Measurements from ENCODE around the gene PPP1R14C. TPM values are rescaled to one million over a fixed set of nuclear protein-coding genes. Genes with fewer than 3 reads are reported as not detected.

PPP1R14C gene

GRCh38 chr6:150298676-150299075 is 155.8 kb downstream of the PPP1R14C start:
- Histone ChIP-seq H4K8ac (ENCODE audit: low read length) (no peak overlapping the region), H2AFZ (ENCODE audit: low read depth, low read length) (no peak overlapping the region), H3K9me3 (ENCODE audit: control insufficient read depth, low read length) (peaks cover 10% of the 10 kb centered on the region), H3K23ac (ENCODE audit: low read length in 2 of 2) (no peak overlapping the region), H2BK12ac (ENCODE audit: low read length in 2 of 2) (no peak overlapping the region), H3K14ac (ENCODE audit: low read length in 2 of 2) (no peak overlapping the region), H2BK5ac (ENCODE audit: low read depth, low read length, poor library complexity, severe bottlenecking) (no peak overlapping the region), H3K9ac (ENCODE audit: low read length) (no peak overlapping the region), H3K4me1 (ENCODE audit: control insufficient read depth, insufficient read depth, low read depth, low read length) (peaks cover 12% of the 10 kb centered on the region), H2AK5ac (ENCODE audit: low read length, severe bottlenecking) (no peak overlapping the region), H3K4ac (ENCODE audit: low read depth in 1 of 2, low read length in 2 of 2) (no peak overlapping the region), H2BK120ac (ENCODE audit: low read depth, low read length) (no peak overlapping the region), H3K27me3 (ENCODE audit: control insufficient read depth in 1 of 2, insufficient read depth in 1 of 2, low read length in 2 of 2) (peaks cover 0 to 5% of the 10 kb centered on the region in 2 experiments), H3K36me3 (ENCODE audit: control insufficient read depth in 1 of 2, insufficient read depth in 2 of 2, low read depth in 1 of 2, low read length in 2 of 2) (no peaks in the 10 kb centered on the region), H3K4me3 (ENCODE audit: insufficient read depth in 1 of 2, low read depth in 1 of 2, low read length in 2 of 2) (no peak overlapping the region), H3K79me1 (replicated peaks; ENCODE audit: low read length, poor library complexity, severe bottlenecking) (no peaks in the 10 kb centered on the region), H2BK15ac (ENCODE audit: low read depth, poor library complexity, severe bottlenecking) (no peak overlapping the region), H4K91ac (ENCODE audit: low read length) (no peak overlapping the region), H3K4me2 (ENCODE audit: low read length, poor library complexity, severe bottlenecking) (no peak overlapping the region), H3K18ac (ENCODE audit: low read depth in 1 of 2, low read length in 2 of 2) (no peak overlapping the region), H3K27ac (ENCODE audit: low read length, poor library complexity, severe bottlenecking) (no peak overlapping the region)
- 80% methylated on average over 1 of the region's 1 CpG for WGBS
- DNase-seq, result no peak

Small RNA genes within 50 kb of the gene (small RNA-seq; reads per million reads assigned to genes)
- gene RF01210 (ENCODE audit: low read depth), result not detected
